Osteocyte (in vitro differentiated cells): ENCODE data around the gene CACNA1D. TPM values are rescaled to one million over a fixed set of nuclear protein-coding genes. Genes with fewer than 3 reads are reported as not detected.

Experiments used
- DNase-seq: peaks from one replicate; pipeline ENCODE4 v3.0.0; 2021; ENCODE audit warnings: mixed read lengths; ENCODE audit not compliant: unreplicated experiment; ENCODE audit errors: extremely low spot score
- H3K27ac Mint-ChIP-seq: one replicate; pipeline ENCODE4 v1.8.0; 2021; ENCODE audit warnings: mild to moderate bottlenecking, mixed read lengths; ENCODE audit not compliant: unreplicated experiment
- H3K27me3 Mint-ChIP-seq: one replicate; pipeline ENCODE4 v1.8.0; 2021; ENCODE audit warnings: mixed read lengths; ENCODE audit not compliant: unreplicated experiment
- H3K36me3 Mint-ChIP-seq: one replicate; pipeline ENCODE4 v1.8.0; 2021; ENCODE audit warnings: mixed read lengths; ENCODE audit not compliant: unreplicated experiment
- H3K4me1 Mint-ChIP-seq: one replicate; pipeline ENCODE4 v1.8.0; 2021; ENCODE audit warnings: mixed read lengths; ENCODE audit not compliant: unreplicated experiment
- H3K4me3 Mint-ChIP-seq: one replicate; pipeline ENCODE4 v1.8.0; 2021; ENCODE audit warnings: mild to moderate bottlenecking, moderate library complexity, mixed read lengths; ENCODE audit not compliant: unreplicated experiment
- H3K9me3 Mint-ChIP-seq: one replicate; pipeline ENCODE4 v1.8.0; 2021; ENCODE audit warnings: mixed read lengths; ENCODE audit not compliant: unreplicated experiment
- total RNA-seq: library from RNA; stranded (reverse); gene quantifications from 2 replicates; pipeline ENCODE4 v1.2.1, GENCODE V29; 2021
- TF ChIP-seq, protein P1 (sequence below): fragments of 200-600 bp; sonication (generic); IDR thresholded peaks from 2 replicates; pipeline ENCODE4 v1.5.0; 2021; ENCODE audit warnings: antibody characterized with exemption, mild to moderate bottlenecking, moderate library complexity

The CACNA1D gene
- total RNA-seq, 1 donor from 2014 or later = 0.48 TPM

DNA sequence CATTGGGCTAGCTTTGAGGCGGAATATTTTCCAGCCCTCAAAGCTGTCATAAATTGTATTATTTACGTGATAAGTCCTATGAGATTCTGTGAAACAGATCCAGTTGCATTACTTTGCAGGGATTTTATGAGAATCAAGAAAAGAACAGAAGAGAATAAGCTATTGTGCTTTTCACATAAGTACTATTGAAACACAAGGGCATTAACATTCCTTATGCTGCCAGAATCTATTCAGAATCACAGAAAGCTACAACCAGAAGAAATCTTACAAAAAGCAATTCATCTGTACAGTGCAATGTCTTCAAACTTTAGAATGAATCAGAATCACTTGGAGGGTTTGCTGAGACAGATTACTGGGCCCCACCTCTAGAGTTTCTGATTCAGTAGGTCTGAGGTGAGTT is 10.6 kb upstream of the CACNA1D start:
- no peaks in the 10 kb centered on the region for H3K36me3 Mint-ChIP-seq
- H3K27me3 Mint-ChIP-seq = peaks cover 19% of the 10 kb centered on the region
- H3K4me3 Mint-ChIP-seq = no peak overlapping the region
- no peaks in the 10 kb centered on the region for H3K9me3 Mint-ChIP-seq
- H3K27ac Mint-ChIP-seq = no peak overlapping the region
- no peaks in the 10 kb centered on the region for H3K4me1 Mint-ChIP-seq
- DNase-seq = no peak
- TF ChIP-seq, protein P1, sequence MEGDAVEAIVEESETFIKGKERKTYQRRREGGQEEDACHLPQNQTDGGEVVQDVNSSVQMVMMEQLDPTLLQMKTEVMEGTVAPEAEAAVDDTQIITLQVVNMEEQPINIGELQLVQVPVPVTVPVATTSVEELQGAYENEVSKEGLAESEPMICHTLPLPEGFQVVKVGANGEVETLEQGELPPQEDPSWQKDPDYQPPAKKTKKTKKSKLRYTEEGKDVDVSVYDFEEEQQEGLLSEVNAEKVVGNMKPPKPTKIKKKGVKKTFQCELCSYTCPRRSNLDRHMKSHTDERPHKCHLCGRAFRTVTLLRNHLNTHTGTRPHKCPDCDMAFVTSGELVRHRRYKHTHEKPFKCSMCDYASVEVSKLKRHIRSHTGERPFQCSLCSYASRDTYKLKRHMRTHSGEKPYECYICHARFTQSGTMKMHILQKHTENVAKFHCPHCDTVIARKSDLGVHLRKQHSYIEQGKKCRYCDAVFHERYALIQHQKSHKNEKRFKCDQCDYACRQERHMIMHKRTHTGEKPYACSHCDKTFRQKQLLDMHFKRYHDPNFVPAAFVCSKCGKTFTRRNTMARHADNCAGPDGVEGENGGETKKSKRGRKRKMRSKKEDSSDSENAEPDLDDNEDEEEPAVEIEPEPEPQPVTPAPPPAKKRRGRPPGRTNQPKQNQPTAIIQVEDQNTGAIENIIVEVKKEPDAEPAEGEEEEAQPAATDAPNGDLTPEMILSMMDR = no peak

GRCh38 chr3:53484984-53485383 is 9.4 kb upstream of the CACNA1D start:
- Mint-ChIP-seq H3K9me3 (no peaks in the 10 kb centered on the region), H3K36me3 (no peaks in the 10 kb centered on the region), H3K27ac (no peak overlapping the region), H3K27me3 (peaks cover 25% of the 10 kb centered on the region), H3K4me1 (no peaks in the 10 kb centered on the region), H3K4me3 (no peak overlapping the region)
- DNase-seq = no peak
- TF ChIP-seq, protein P1 = no peak

- H3K27ac Mint-ChIP-seq = no peak overlapping the region
Observed at GRCh38 chr3:53485675-53486403, 8.6 kb upstream of the CACNA1D start.

DNA sequence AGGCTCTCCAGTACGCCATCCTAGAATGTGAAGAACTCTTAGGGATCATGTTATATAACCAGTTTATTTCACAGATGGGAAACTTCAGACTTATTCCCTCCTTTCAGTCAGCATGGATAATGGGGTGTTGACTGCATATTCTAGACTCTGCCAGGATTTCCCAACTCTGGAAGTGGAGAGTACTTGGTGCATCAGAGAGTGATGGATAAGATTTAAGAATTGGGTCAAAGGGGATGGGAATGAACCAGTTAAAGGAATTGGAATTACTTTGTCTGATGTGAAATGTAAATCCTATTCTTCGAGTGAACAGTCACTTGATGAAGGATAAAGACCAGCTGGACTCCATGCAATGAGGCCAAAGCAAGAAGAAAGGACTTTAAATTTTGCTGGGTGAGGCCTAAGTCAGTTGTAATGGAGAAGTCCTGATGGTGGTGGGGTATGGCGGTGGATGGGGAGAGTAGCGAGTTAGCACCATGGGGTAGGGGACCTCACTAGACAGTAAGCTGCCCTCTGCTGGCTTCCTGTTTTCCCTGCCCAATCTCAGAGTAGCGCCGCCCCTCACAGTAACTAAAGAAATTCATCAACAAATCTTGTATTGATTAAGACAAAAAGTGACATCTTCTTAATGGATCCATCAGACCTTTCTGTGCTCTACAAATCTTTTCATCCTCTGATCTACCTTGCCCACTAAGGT is 7.3 kb upstream of the CACNA1D start:
- H3K36me3 Mint-ChIP-seq = no peaks in the 10 kb centered on the region
- no peak for DNase-seq
- H3K9me3 Mint-ChIP-seq = no peaks in the 10 kb centered on the region
- H3K27ac Mint-ChIP-seq = no peak overlapping the region
- TF ChIP-seq, protein P1 = no peak
- H3K4me1 Mint-ChIP-seq = no peaks in the 10 kb centered on the region
- H3K27me3 Mint-ChIP-seq = peaks cover 44% of the 10 kb centered on the region
- H3K4me3 Mint-ChIP-seq = no peak overlapping the region

More at GRCh38 chr3:53485675-53486403, 8.6 kb upstream of the CACNA1D start:
- H3K27me3 Mint-ChIP-seq = peaks cover 33% of the 10 kb centered on the region
- H3K4me1 Mint-ChIP-seq = no peaks in the 10 kb centered on the region
- H3K36me3 Mint-ChIP-seq = no peaks in the 10 kb centered on the region
- no peak overlapping the region for H3K4me3 Mint-ChIP-seq
- no peak for DNase-seq
- TF ChIP-seq, protein P1 = no peak
- no peaks in the 10 kb centered on the region for H3K9me3 Mint-ChIP-seq

DNA sequence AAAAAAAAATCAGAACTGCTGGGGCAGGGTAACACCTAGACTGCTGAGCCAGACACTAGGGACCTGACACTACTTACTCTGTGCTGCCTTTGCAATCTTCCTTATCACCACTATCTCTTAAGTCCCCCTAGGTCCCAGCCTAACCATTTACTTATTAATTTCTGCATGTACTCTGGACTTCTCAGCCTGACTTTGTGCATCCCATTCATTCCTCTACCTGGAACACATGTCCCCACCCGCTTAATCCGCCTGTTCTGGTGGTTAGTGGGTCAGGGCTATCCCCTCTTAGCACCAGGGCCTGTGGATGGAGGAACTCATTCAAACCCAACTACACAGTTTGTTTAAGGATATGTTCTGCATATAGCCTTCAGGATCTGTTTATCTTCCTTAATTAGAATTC is 5.0 kb upstream of the CACNA1D start:
- no peak for DNase-seq
- Mint-ChIP-seq H3K27ac (no peak overlapping the region), H3K4me1 (peaks cover 3% of the 10 kb centered on the region), H3K9me3 (no peaks in the 10 kb centered on the region), H3K36me3 (no peaks in the 10 kb centered on the region), H3K27me3 (peaks cover 58% of the 10 kb centered on the region), H3K4me3 (no peak overlapping the region)
- TF ChIP-seq, protein P1 = no peak
